H1 (cell line): ENCODE measurements around the gene HBS1L. TPM values are rescaled to one million over a fixed set of nuclear protein-coding genes. Genes with fewer than 3 reads are reported as not detected.

Experiments
- CTCF ChIA-PET: fragments of 300-600 bp; sonication (Branson Sonifier 250); formaldehyde crosslinking; loops from one replicate; lab custom pipeline; 2021; ENCODE audit not compliant: partially characterized antibody; lab: Charles Lee
- POLR2A ChIA-PET: fragments of 300-600 bp; sonication (Branson Sonifier 250); formaldehyde crosslinking; loops from one replicate; lab custom pipeline; 2021; ENCODE audit warnings: inconsistent platforms; ENCODE audit not compliant: partially characterized antibody; lab: Charles Lee
- DNase-seq, 2 experiments: peaks; one replicate each; pipeline versions ENCODE4 v3.0.0 to v3.0.0-alpha.2; 2010 to 2022; ENCODE audit warnings: low spot score in 2 of 2, low read depth in 1 of 2, mixed read lengths in 1 of 2
- FAIRE-seq: peaks from 2 replicates; lab custom pipeline; 2011; peaks lifted over from hg19 to GRCh38; lab: Jason Lieb, UNC
- H2AFZ ChIP-seq: 2 replicates; pipeline ENCODE4 v1.8.1; 2012; ENCODE audit warnings: low read length, inconsistent platforms
- H2AK5ac ChIP-seq: 2 replicates; pipeline ENCODE4 v1.6.1; 2013; ENCODE audit warnings: low read depth, low read length
- H2BK120ac ChIP-seq: replicated peaks from 2 replicates; pipeline ENCODE3; 2013; ENCODE audit warnings: low read depth, low read length, inconsistent platforms
- H2BK12ac ChIP-seq: 2 replicates; pipeline ENCODE4 v1.6.1; 2013; ENCODE audit warnings: low read depth, low read length
- H2BK15ac ChIP-seq: 2 replicates; pipeline ENCODE4 v1.6.1; 2013; ENCODE audit warnings: low read length
- H2BK20ac ChIP-seq: 2 replicates; pipeline ENCODE4 v1.6.1; 2013; ENCODE audit warnings: low read length
- H2BK5ac ChIP-seq: 2 replicates; pipeline ENCODE4 v1.6.1; 2013; ENCODE audit warnings: low read depth, low read length
- H3K14ac ChIP-seq: 2 replicates; pipeline ENCODE4 v1.6.1; 2013; ENCODE audit warnings: inconsistent platforms; ENCODE audit not compliant: insufficient read length
- H3K18ac ChIP-seq: 2 replicates; pipeline ENCODE4 v1.6.1; 2013; ENCODE audit warnings: low read length; ENCODE audit errors: extremely low read depth
- H3K23ac ChIP-seq: 2 replicates; pipeline ENCODE4 v1.6.1; 2013; ENCODE audit warnings: inconsistent platforms; ENCODE audit not compliant: insufficient read length
- H3K23me2 ChIP-seq: 2 replicates; pipeline ENCODE4 v1.6.1; 2013; ENCODE audit warnings: low read depth, low read length
- H3K27ac ChIP-seq: 2 replicates; pipeline ENCODE4 v1.6.1; 2011; ENCODE audit warnings: low read depth, low read length, inconsistent platforms
- H3K27me3 ChIP-seq, 4 experiments: replicated peaks in 1 of 4; 1 replicate in 1 of 4; 2 replicates in 3 of 4; pipeline versions ENCODE4 v1.6.1 to v1.8.1; 2011 to 2013; ENCODE audit warnings: low read length in 3 of 4, mild to moderate bottlenecking in 3 of 4, inconsistent platforms in 2 of 4, mixed read lengths in 2 of 4, moderate library complexity in 1 of 4; ENCODE audit not compliant: control insufficient read depth in 3 of 4, insufficient read depth in 3 of 4; ENCODE audit errors: extremely low read depth in 1 of 4
- H3K36me3 ChIP-seq, 4 experiments: 2 replicates each; pipeline versions ENCODE4 v1.6.1 to v1.8.1; 2011 to 2013; ENCODE audit warnings: mild to moderate bottlenecking in 4 of 4, low read length in 3 of 4, moderate library complexity in 2 of 4, control low read depth in 1 of 4, inconsistent platforms in 1 of 4; ENCODE audit not compliant: insufficient read depth in 4 of 4, control insufficient read depth in 2 of 4
- H3K4ac ChIP-seq: replicated peaks from 2 replicates; pipeline ENCODE3; 2013; ENCODE audit warnings: low read length, low read depth, mixed read lengths, inconsistent platforms; ENCODE audit not compliant: insufficient read length
- H3K4me1 ChIP-seq, 4 experiments: replicated peaks in 1 of 4; 1 replicate in 1 of 4; 2 replicates in 3 of 4; pipeline versions ENCODE4 v1.6.1 to v1.8.1; 2011 to 2013; ENCODE audit warnings: low read length in 3 of 4, inconsistent platforms in 2 of 4, mixed read lengths in 1 of 4; ENCODE audit not compliant: insufficient read depth in 4 of 4, control insufficient read depth in 3 of 4
- H3K4me2 ChIP-seq, 2 experiments: 2 replicates each; pipeline versions ENCODE4 v1.6.1 to v1.8.1; 2011 to 2013; ENCODE audit warnings: low read depth in 2 of 2, low read length in 2 of 2, control low read depth in 1 of 2, inconsistent platforms in 1 of 2, mild to moderate bottlenecking in 1 of 2; ENCODE audit not compliant: insufficient read depth in 1 of 2
- H3K4me3 ChIP-seq, 4 experiments: fragments of 200-600, 300-600 bp in 1 of 4; sonication (generic), shearing (Covaris generic), sonication (Bioruptor Twin) in 1 of 4; 2 replicates each; pipeline versions ENCODE4 v1.5.1 to v1.8.1; 2011 to 2016; ENCODE audit warnings: low read length in 4 of 4, low read depth in 3 of 4, control low read depth in 2 of 4, inconsistent platforms in 2 of 4, mild to moderate bottlenecking in 2 of 4, mixed read lengths in 1 of 4, moderate library complexity in 1 of 4; ENCODE audit not compliant: insufficient read depth in 2 of 4; ENCODE audit errors: extremely low read depth in 1 of 4
- H3K56ac ChIP-seq: replicated peaks from 2 replicates; pipeline ENCODE3; 2013; ENCODE audit warnings: low read depth, mild to moderate bottlenecking, mixed read lengths, low read length, inconsistent platforms; ENCODE audit not compliant: insufficient read length
- H3K79me1 ChIP-seq: 2 replicates; pipeline ENCODE4 v1.6.1; 2013; ENCODE audit warnings: low read depth, low read length, control low read depth
- H3K79me2 ChIP-seq, 2 experiments: 2 replicates each; pipeline versions ENCODE4 v1.6.1 to v1.8.1; 2012 to 2013; ENCODE audit warnings: low read length in 2 of 2, mild to moderate bottlenecking in 2 of 2, inconsistent platforms in 1 of 2; ENCODE audit not compliant: insufficient read depth in 2 of 2, control insufficient read depth in 1 of 2
- H3K9ac ChIP-seq, 4 experiments: replicated peaks in 1 of 4; 1 replicate in 1 of 4; 2 replicates in 3 of 4; pipeline versions ENCODE4 v1.6.1 to v1.8.1; 2011 to 2013; ENCODE audit warnings: low read depth in 3 of 4, low read length in 3 of 4, control low read depth in 2 of 4, mild to moderate bottlenecking in 2 of 4, moderate library complexity in 2 of 4, inconsistent platforms in 1 of 4; ENCODE audit errors: extremely low read depth in 1 of 4
- H3K9me3 ChIP-seq, 2 experiments: 2 replicates each; pipeline versions ENCODE4 v1.6.1 to v1.8.1; 2012 to 2013; ENCODE audit warnings: mild to moderate bottlenecking in 2 of 2, moderate library complexity in 2 of 2, control low read depth in 1 of 2, inconsistent platforms in 1 of 2, low read depth in 1 of 2, low read length in 1 of 2, mixed read lengths in 1 of 2; ENCODE audit not compliant: insufficient read depth in 2 of 2
- H4K20me1 ChIP-seq, 2 experiments: replicated peaks in 1 of 2; 2 replicates each; pipeline versions ENCODE3 to v1.8.1; 2011 to 2013; ENCODE audit warnings: inconsistent platforms in 2 of 2, low read length in 2 of 2, mild to moderate bottlenecking in 1 of 2; ENCODE audit not compliant: insufficient read depth in 2 of 2, control insufficient read depth in 1 of 2
- H4K5ac ChIP-seq: 2 replicates; pipeline ENCODE4 v1.6.1; 2013; ENCODE audit warnings: low read length, low read depth, mixed read lengths, inconsistent platforms; ENCODE audit not compliant: insufficient read length
- H4K8ac ChIP-seq: 2 replicates; pipeline ENCODE4 v1.8.0; 2013; ENCODE audit warnings: mild to moderate bottlenecking, moderate library complexity, low read length, inconsistent platforms; ENCODE audit not compliant: insufficient read depth; ENCODE audit errors: extremely low read depth
- H4K91ac ChIP-seq: replicated peaks from 2 replicates; pipeline ENCODE3; 2013; ENCODE audit warnings: low read length, mixed read lengths, inconsistent platforms; ENCODE audit not compliant: insufficient read length
- BCL11A ChIP-seq, 2 experiments: IDR thresholded peaks; one replicate each; pipeline ENCODE4 v1.6.1; 2011; ENCODE audit warnings: low read depth in 2 of 2, low read length in 2 of 2, mild to moderate bottlenecking in 2 of 2
- CBX8 ChIP-seq: fragments of 300-800, 300-1000 bp; sonication (generic); IDR thresholded peaks from 2 replicates; pipeline ENCODE4 v1.7.1; 2016; ENCODE audit warnings: low read depth, low read length, borderline replicate concordance
- CHD2 ChIP-seq: IDR thresholded peaks from 2 replicates; pipeline ENCODE4 v1.6.1; 2012; ENCODE audit warnings: low read length, improper control_type of control experiment
- CTCF ChIP-seq, 3 experiments: IDR thresholded peaks; 1 replicate in 2 of 3; 2 replicates in 1 of 3; pipeline versions ENCODE4 v1.5.1 to v1.6.1; 2011; ENCODE audit warnings: low read length in 3 of 3, mild to moderate bottlenecking in 3 of 3, inconsistent platforms in 2 of 3, low read depth in 1 of 3, moderate library complexity in 1 of 3; ENCODE audit not compliant: insufficient read depth in 1 of 3; ENCODE audit errors: control extremely low read depth in 1 of 3
- GABPA ChIP-seq: IDR thresholded peaks from 2 replicates; pipeline ENCODE4 v1.6.1; 2011; ENCODE audit warnings: mild to moderate bottlenecking, low read length, moderate library complexity, borderline replicate concordance; ENCODE audit not compliant: insufficient read depth
- HDAC6 ChIP-seq: IDR thresholded peaks from one replicate; pipeline ENCODE4 v1.7.1; 2012; ENCODE audit warnings: low read depth, mild to moderate bottlenecking, inconsistent platforms, low read length, moderate library complexity
- KDM1A ChIP-seq: fragments of 200-600, 300-600 bp; sonication (generic); IDR thresholded peaks from 2 replicates; pipeline ENCODE4 v1.7.1; 2016; ENCODE audit warnings: mild to moderate bottlenecking, low read length, borderline replicate concordance
- KDM5A ChIP-seq: fragments of 200-600 bp; IDR thresholded peaks from 2 replicates; pipeline ENCODE4 v1.7.1; 2012; ENCODE audit warnings: mild to moderate bottlenecking, low read length, inconsistent platforms, mixed read lengths
- POLR2A ChIP-seq, 2 experiments: IDR thresholded peaks; 1 replicate in 1 of 2; 2 replicates in 1 of 2; pipeline ENCODE4 v1.6.1; 2011; ENCODE audit warnings: low read depth in 2 of 2, low read length in 2 of 2, mild to moderate bottlenecking in 2 of 2; ENCODE audit errors: control extremely low read depth in 1 of 2
- POU5F1 ChIP-seq: IDR thresholded peaks from 2 replicates; pipeline ENCODE4 v1.6.1; 2011; ENCODE audit warnings: low read depth, mild to moderate bottlenecking, low read length, moderate library complexity
- RNF2 ChIP-seq: fragments of 200-900, 300-1000 bp; sonication (generic); IDR thresholded peaks from 2 replicates; pipeline ENCODE4 v1.7.1; 2016; ENCODE audit warnings: borderline replicate concordance, low read depth, mild to moderate bottlenecking, antibody characterized with exemption, low read length; ENCODE audit not compliant: poor library complexity, severe bottlenecking; ENCODE audit errors: missing control alignments
- ZNF274 ChIP-seq: IDR thresholded peaks from 2 replicates; pipeline ENCODE4 v1.7.0; 2012; ENCODE audit warnings: low read length, borderline replicate concordance; ENCODE audit errors: extremely low read depth
- WGBS, 2 experiments: shearing (Covaris generic) in 1 of 2; methylation state at CpG; one replicate each; pipeline versions ENCODE4 v1.1.6 to v1.1.7; 2013 to 2015; ENCODE audit warnings: low lambda C conversion rate in 2 of 2, mixed read lengths in 2 of 2, inconsistent platforms in 1 of 2, low coverage in 1 of 2, missing lambda C conversion rate in 1 of 2; ENCODE audit not compliant: insufficient replicate concordance in 2 of 2, insufficient coverage in 1 of 2, insufficient read length in 1 of 2; ENCODE audit errors: extremely low coverage in 1 of 2, missing lambda C conversion rate in 1 of 2; 5-methylcytosine and 5-hydroxymethylcytosine counted together
- polyA plus RNA-seq, 7 experiments: library from polyadenylated mRNA; depleted of rRNA in 3 of 7; stranded (reverse) in 5 of 7; unstranded in 2 of 7; fragments of >200 nt in 5 of 7; fragments of 200-250 nt in 2 of 7; gene quantifications; 1 replicate in 5 of 7; 2 replicates in 1 of 7; 4 replicates in 1 of 7; pipeline versions ENCODE4 v1.2.1 to v1.2.3, GENCODE V29; 2011 to 2013; ENCODE audit warnings: missing spikeins in 2 of 7, mixed read lengths in 2 of 7
- total RNA-seq: library from RNA; stranded (reverse); fragmentation: NEBNext Ultra II Directional; extraction: Animal tissue kit (Norgen Biotek cat#: 25700); gene quantifications from 2 replicates; pipeline ENCODE4 v1.2.1, GENCODE V29; 2021

Gene HBS1L
- total and polyA plus RNA-seq, 2 of the 8 experiments (the other 6 are each of a cell fraction or from before 2014, with no cell fraction given): 28.1 to 97.1 TPM

- Histone ChIP-seq H4K5ac (no peak overlapping the region), H3K56ac (no peak overlapping the region)
- POLR2A ChIA-PET: interaction anchor here (0.8 kb wide), 1 partner anchor 29 kb away, joined by 3 read pairs; no protein-coding TSS in a partner anchor
These were observed 30.3 kb upstream of the HBS1L start for GRCh38 chr6:135084916-135085269.

More at GRCh38 chr6:135084916-135085269, 30.3 kb upstream of the HBS1L start:
- no peak overlapping the region for H2BK20ac ChIP-seq
- WGBS, 2 experiments: 94% methylated on average over 1 of the region's 1 CpG; no CpG with 5 or more reads in 1 of the 2 experiments
- CTCF ChIA-PET: interaction anchor here (0.6 to 1.3 kb wide), 3 partner anchors 10 to 259 kb away, joined by 3 read pairs; no protein-coding TSS in a partner anchor
- no peak overlapping the region for H2BK5ac ChIP-seq
- no peak overlapping the region for H2AK5ac ChIP-seq
- H2BK120ac ChIP-seq: no peak overlapping the region
- no peaks in the 10 kb centered on the region for H3K79me1 ChIP-seq
- H4K8ac ChIP-seq: no peak overlapping the region
- no peak overlapping the region for H4K91ac ChIP-seq
- no peak overlapping the region for H3K4me2 ChIP-seq
- H4K20me1 ChIP-seq: no peaks in the 10 kb centered on the region
- H3K36me3 ChIP-seq: no peaks in the 10 kb centered on the region
- DNase-seq (no peak), FAIRE-seq (no peak)
- no peaks in the 10 kb centered on the region; a peak in 2 of 7 replicates for H3K4me1 ChIP-seq
- TF ChIP-seq POLR2A (IDR thresholded peaks at IDR 0.05; ENCODE audit: control extremely low read depth in 1 of 2, low read depth in 2 of 2, low read length in 2 of 2) (no peak), HDAC6 (no peak), KDM5A (no peak), CTCF (IDR thresholded peaks at IDR 0.05; ENCODE audit: control extremely low read depth in 1 of 3, insufficient read depth in 1 of 3, low read depth in 1 of 3, low read length in 3 of 3) (no peak), CBX8 (no peak), ZNF274 (no peak), BCL11A (IDR thresholded peaks at IDR 0.05; ENCODE audit: low read depth in 2 of 2, low read length in 2 of 2) (no peak), POU5F1 (no peak), CHD2 (no peak), RNF2 (no peak), GABPA (no peak), KDM1A (no peak)
- H2AFZ ChIP-seq: no peak overlapping the region
- H2BK15ac ChIP-seq: no peak overlapping the region
- H3K4ac ChIP-seq: no peak overlapping the region
- no peaks in the 10 kb centered on the region; a peak in 1 of 7 replicates for H3K27me3 ChIP-seq
- no peak overlapping the region for H2BK12ac ChIP-seq
- no peak overlapping the region for H3K18ac ChIP-seq
- H3K4me3 ChIP-seq: no peak overlapping the region
- no peaks in the 10 kb centered on the region for H3K23me2 ChIP-seq
- no peaks in the 10 kb centered on the region for H3K9me3 ChIP-seq
- no peaks in the 10 kb centered on the region for H3K79me2 ChIP-seq
- H3K14ac ChIP-seq: no peak overlapping the region
- no peak overlapping the region for H3K9ac ChIP-seq
- H3K27ac ChIP-seq: no peak overlapping the region
- H3K23ac ChIP-seq: no peak overlapping the region
